GM18868 (cell line): Measurements from ENCODE around the gene CRACR2B.
A peak's percentile ranks its signal among the peaks of the same experiment; 100 is the strongest.

Source experiments
- ATAC-seq: cut with Tn5 transposase; IDR thresholded peaks from one replicate; pipeline ENCODE4 v1.9.1; 2021; ENCODE audit warnings: mild to moderate bottlenecking, moderate library complexity; ENCODE audit not compliant: unreplicated experiment

CRACR2B gene

GRCh38 chr11:810040-810567 lies 17.6 kb upstream of the CRACR2B start:
- no peak for ATAC-seq

- no peak for ATAC-seq
Measured at GRCh38 chr11:811446-812245, 16.1 kb upstream of the CRACR2B start.

GRCh38 chr11:812390-812789 lies 15.3 kb upstream of the CRACR2B start:
- no peak for ATAC-seq

GRCh38 chr11:813072-813455 lies 14.7 kb upstream of the CRACR2B start:
- ATAC-seq: no peak

GRCh38 chr11:813456-814096 lies 14.1 kb upstream of the CRACR2B start:
- no peak for ATAC-seq

- ATAC-seq: no peak
Measured at GRCh38 chr11:815675-816432, 11.9 kb upstream of the CRACR2B start.

GRCh38 chr11:816433-816779 lies 11.3 kb upstream of the CRACR2B start:
- no peak for ATAC-seq

- no peak for ATAC-seq
Measured at GRCh38 chr11:818396-819128, 9.2 kb upstream of the CRACR2B start, which contains the start of gene PNPLA2. TSS of gene PNPLA2 (plus strand) at chr11:818914. CDS start at chr11:819719, 805 bp downstream.

- ATAC-seq: peak; percentile 68
Measured at GRCh38 chr11:819129-819931, 8.4 kb upstream of the CRACR2B start.

GRCh38 chr11:819943-820649 lies 7.6 kb upstream of the CRACR2B start:
- peak; percentile 66 for ATAC-seq

- ATAC-seq: no peak
Measured at GRCh38 chr11:820655-821511, 6.8 kb upstream of the CRACR2B start.

GRCh38 chr11:821512-822371 lies 6.0 kb upstream of the CRACR2B start:
- no peak for ATAC-seq

- no peak for ATAC-seq
Measured at GRCh38 chr11:823441-824291, 4.1 kb upstream of the CRACR2B start.

- ATAC-seq: no peak
Measured at GRCh38 chr11:824292-824880, 3.3 kb upstream of the CRACR2B start.

GRCh38 chr11:824942-825341 lies 2.8 kb upstream of the CRACR2B start:
- ATAC-seq: no peak
